ENCODE data around the gene PXDN. TPM values are rescaled to one million over a fixed set of nuclear protein-coding genes. Genes with fewer than 3 reads are reported as not detected.

Gene PXDN
- total and polyA plus RNA-seq, 3 experiments from 2014 or later: 0.39 to 3.3 (median 1.00) TPM

- Histone ChIP-seq H3K27me3 (ENCODE audit: insufficient read depth, low read length, poor library complexity, severe bottlenecking) (no peaks in the 10 kb centered on the region), H3K36me3 (ENCODE audit: insufficient read depth, low read length) (no peaks in the 10 kb centered on the region), H3K9me3 (ENCODE audit: low read length) (no peaks in the 10 kb centered on the region), H3K27ac (ENCODE audit: low read depth, low read length) (no peak overlapping the region), H3K4me1 (ENCODE audit: insufficient read depth, low read length) (no peaks in the 10 kb centered on the region), H3K4me3 (ENCODE audit: low read length) (no peak overlapping the region)
- no peak overlapping the region for H3K27ac Mint-ChIP-seq
- no peaks in the 10 kb centered on the region for H3K36me3 Mint-ChIP-seq
- CTCF ChIA-PET: no interaction called here
- peaks cover 0 to 3% of the 10 kb centered on the region in 2 donors for H3K27me3 Mint-ChIP-seq
- DNase-seq: no peak
- no peak overlapping the region for H3K4me3 Mint-ChIP-seq
- POLR2A ChIA-PET: no interaction called here
- H3K9me3 Mint-ChIP-seq: no peaks in the 10 kb centered on the region
- no peaks in the 10 kb centered on the region for H3K4me1 Mint-ChIP-seq
These were observed 124.8 kb downstream of the PXDN start for GRCh38 chr2:1619556-1619955.

- ChIA-PET POLR2A (no interaction called here), CTCF (no interaction called here)
- Mint-ChIP-seq H3K36me3 (no peaks in the 10 kb centered on the region), H3K4me3 (no peak overlapping the region), H3K27me3 (peaks cover 0 to 2% of the 10 kb centered on the region in 2 donors), H3K27ac (no peak overlapping the region), H3K9me3 (no peaks in the 10 kb centered on the region), H3K4me1 (no peaks in the 10 kb centered on the region)
- Histone ChIP-seq H3K27ac (ENCODE audit: low read depth, low read length) (no peak overlapping the region), H3K36me3 (ENCODE audit: insufficient read depth, low read length) (no peaks in the 10 kb centered on the region), H3K4me1 (ENCODE audit: insufficient read depth, low read length) (no peaks in the 10 kb centered on the region), H3K4me3 (ENCODE audit: low read length) (no peak overlapping the region), H3K27me3 (ENCODE audit: insufficient read depth, low read length, poor library complexity, severe bottlenecking) (no peaks in the 10 kb centered on the region), H3K9me3 (ENCODE audit: low read length) (no peaks in the 10 kb centered on the region)
- no peak for DNase-seq
These were observed 125.3 kb downstream of the PXDN start for GRCh38 chr2:1618974-1619373.

GRCh38 chr2:1618191-1618961, 125.9 kb downstream of the PXDN start:
- ChIA-PET POLR2A (no interaction called here), CTCF (no interaction called here)
- H3K4me3 ChIP-seq (ENCODE audit: low read length): no peak overlapping the region
- no peaks in the 10 kb centered on the region for H3K9me3 ChIP-seq (ENCODE audit: low read length)
- H3K36me3 ChIP-seq (ENCODE audit: insufficient read depth, low read length): no peaks in the 10 kb centered on the region
- H3K27ac ChIP-seq (ENCODE audit: low read depth, low read length): no peak overlapping the region
- Mint-ChIP-seq H3K27ac (no peak overlapping the region), H3K27me3 (peaks cover 0 to 2% of the 10 kb centered on the region in 2 donors), H3K4me3 (no peak overlapping the region), H3K36me3 (no peaks in the 10 kb centered on the region), H3K4me1 (no peaks in the 10 kb centered on the region), H3K9me3 (no peaks in the 10 kb centered on the region)
- no peak for DNase-seq
- no peaks in the 10 kb centered on the region for H3K27me3 ChIP-seq (ENCODE audit: insufficient read depth, low read length, poor library complexity, severe bottlenecking)
- no peaks in the 10 kb centered on the region for H3K4me1 ChIP-seq (ENCODE audit: insufficient read depth, low read length)

- Mint-ChIP-seq H3K27ac (no peak overlapping the region), H3K27me3 (peaks cover 2 to 7% of the 10 kb centered on the region in 2 donors), H3K4me1 (no peaks in the 10 kb centered on the region), H3K36me3 (no peaks in the 10 kb centered on the region), H3K9me3 (no peaks in the 10 kb centered on the region), H3K4me3 (no peak overlapping the region)
- H3K27me3 ChIP-seq (ENCODE audit: insufficient read depth, low read length, poor library complexity, severe bottlenecking): no peaks in the 10 kb centered on the region
- no peaks in the 10 kb centered on the region for H3K9me3 ChIP-seq (ENCODE audit: low read length)
- H3K27ac ChIP-seq (ENCODE audit: low read depth, low read length): no peak overlapping the region
- CTCF ChIA-PET: no interaction called here
- no peaks in the 10 kb centered on the region for H3K4me1 ChIP-seq (ENCODE audit: insufficient read depth, low read length)
- no peak for DNase-seq
- POLR2A ChIA-PET: no interaction called here
- H3K36me3 ChIP-seq (ENCODE audit: insufficient read depth, low read length): no peaks in the 10 kb centered on the region
- H3K4me3 ChIP-seq (ENCODE audit: low read length): no peak overlapping the region
These were observed 126.8 kb downstream of the PXDN start for GRCh38 chr2:1617425-1618021.

- Mint-ChIP-seq H3K27me3 (peaks cover 2 to 14% of the 10 kb centered on the region in 2 donors), H3K27ac (no peak overlapping the region), H3K4me1 (no peaks in the 10 kb centered on the region), H3K36me3 (no peaks in the 10 kb centered on the region), H3K9me3 (peaks cover 0 to 2% (median 0%) of the 10 kb centered on the region in 5 donors), H3K4me3 (no peak overlapping the region)
- Histone ChIP-seq H3K9me3 (ENCODE audit: low read length) (no peaks in the 10 kb centered on the region), H3K4me3 (ENCODE audit: low read length) (no peak overlapping the region), H3K36me3 (ENCODE audit: insufficient read depth, low read length) (no peaks in the 10 kb centered on the region), H3K27me3 (ENCODE audit: insufficient read depth, low read length, poor library complexity, severe bottlenecking) (no peaks in the 10 kb centered on the region), H3K4me1 (ENCODE audit: insufficient read depth, low read length) (no peaks in the 10 kb centered on the region), H3K27ac (ENCODE audit: low read depth, low read length) (no peak overlapping the region)
- CTCF ChIA-PET: no interaction called here
- POLR2A ChIA-PET: no interaction called here
- DNase-seq: no peak
These were observed 129.8 kb downstream of the PXDN start for GRCh38 chr2:1614564-1614963.

- Mint-ChIP-seq H3K27me3 (peaks cover 4 to 14% of the 10 kb centered on the region in 2 donors), H3K4me3 (no peak overlapping the region), H3K9me3 (peaks cover 0 to 2% (median 0%) of the 10 kb centered on the region in 5 donors), H3K36me3 (no peaks in the 10 kb centered on the region), H3K4me1 (peaks cover 0 to 3% (median 0%) of the 10 kb centered on the region in 3 donors), H3K27ac (no peak overlapping the region)
- H3K4me1 ChIP-seq (ENCODE audit: insufficient read depth, low read length): no peaks in the 10 kb centered on the region
- POLR2A ChIA-PET: no interaction called here
- no peaks in the 10 kb centered on the region for H3K36me3 ChIP-seq (ENCODE audit: insufficient read depth, low read length)
- CTCF ChIA-PET: no interaction called here
- H3K9me3 ChIP-seq (ENCODE audit: low read length): no peaks in the 10 kb centered on the region
- no peaks in the 10 kb centered on the region for H3K27me3 ChIP-seq (ENCODE audit: insufficient read depth, low read length, poor library complexity, severe bottlenecking)
- H3K27ac ChIP-seq (ENCODE audit: low read depth, low read length): no peak overlapping the region
- H3K4me3 ChIP-seq (ENCODE audit: low read length): no peak overlapping the region
- DNase-seq: no peak
These were observed 130.5 kb downstream of the PXDN start for GRCh38 chr2:1613731-1614354.

- Mint-ChIP-seq H3K27me3 (peaks cover 4 to 14% of the 10 kb centered on the region in 2 donors), H3K36me3 (no peaks in the 10 kb centered on the region), H3K4me1 (peaks cover 0 to 3% (median 0%) of the 10 kb centered on the region in 3 donors), H3K27ac (no peak overlapping the region), H3K9me3 (peaks cover 0 to 2% (median 0%) of the 10 kb centered on the region in 5 donors), H3K4me3 (no peak overlapping the region)
- ChIA-PET CTCF (no interaction called here), POLR2A (no interaction called here)
- no peak overlapping the region for H3K27ac ChIP-seq (ENCODE audit: low read depth, low read length)
- peak in 1 of 5 donors; percentile 3 for DNase-seq
- H3K9me3 ChIP-seq (ENCODE audit: low read length): no peaks in the 10 kb centered on the region
- H3K4me3 ChIP-seq (ENCODE audit: low read length): no peak overlapping the region
- H3K4me1 ChIP-seq (ENCODE audit: insufficient read depth, low read length): no peaks in the 10 kb centered on the region
- no peaks in the 10 kb centered on the region for H3K27me3 ChIP-seq (ENCODE audit: insufficient read depth, low read length, poor library complexity, severe bottlenecking)
- no peaks in the 10 kb centered on the region for H3K36me3 ChIP-seq (ENCODE audit: insufficient read depth, low read length)
These were observed 131.3 kb downstream of the PXDN start for GRCh38 chr2:1613078-1613445.

GRCh38 chr2:1612391-1613077, 131.8 kb downstream of the PXDN start:
- peak in 1 of 5 donors; percentile 12 for DNase-seq
- Mint-ChIP-seq H3K4me3 (no peak overlapping the region), H3K4me1 (peaks cover 0 to 3% (median 0%) of the 10 kb centered on the region in 3 donors), H3K9me3 (peaks cover 0 to 2% (median 0%) of the 10 kb centered on the region in 5 donors), H3K36me3 (no peaks in the 10 kb centered on the region), H3K27ac (peak overlapping the region in 1 of 8 donors; percentile 84), H3K27me3 (peaks cover 4 to 14% of the 10 kb centered on the region in 2 donors)
- no peaks in the 10 kb centered on the region for H3K36me3 ChIP-seq (ENCODE audit: insufficient read depth, low read length)
- H3K27me3 ChIP-seq (ENCODE audit: insufficient read depth, low read length, poor library complexity, severe bottlenecking): no peaks in the 10 kb centered on the region
- ChIA-PET POLR2A (no interaction called here), CTCF (no interaction called here)
- H3K4me1 ChIP-seq (ENCODE audit: insufficient read depth, low read length): no peaks in the 10 kb centered on the region
- H3K4me3 ChIP-seq (ENCODE audit: low read length): no peak overlapping the region
- H3K9me3 ChIP-seq (ENCODE audit: low read length): no peaks in the 10 kb centered on the region
- H3K27ac ChIP-seq (ENCODE audit: low read depth, low read length): no peak overlapping the region

All from CD8-positive, alpha-beta memory T cell (primary cell).